Measurements from ENCODE around the gene ECE2. TPM values are rescaled to one million over a fixed set of nuclear protein-coding genes. Genes with fewer than 3 reads are reported as not detected.

Gene ECE2
- total RNA-seq, 1 experiment from 2014 or later: not detected

DNA sequence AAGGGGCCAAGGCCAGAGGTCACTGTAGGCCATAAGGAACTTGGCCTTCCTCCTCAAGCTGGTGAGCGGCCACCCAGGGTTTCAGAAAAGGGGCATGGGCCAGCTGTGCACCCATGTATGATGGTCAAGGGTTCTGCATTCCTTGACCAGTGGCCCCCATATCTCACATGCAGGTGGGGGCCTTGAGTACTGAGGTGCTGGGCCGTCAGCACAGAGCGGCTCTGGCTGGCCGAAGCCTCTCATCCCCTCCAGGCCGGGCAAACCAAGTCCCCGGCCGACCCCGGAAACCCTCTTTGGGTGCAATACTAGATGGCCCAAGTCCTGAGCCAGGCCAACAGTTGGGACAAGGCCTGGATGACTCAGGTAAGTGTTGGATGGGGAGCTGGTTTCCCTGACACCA is 36.6 kb upstream of the ECE2 start:
- Histone ChIP-seq H3K4me1 (ENCODE audit: insufficient read depth, low read length, poor library complexity, severe bottlenecking) (no peaks in the 10 kb centered on the region), H3K27me3 (replicated peaks; ENCODE audit: insufficient read depth, low read depth, low read length, poor library complexity) (no peaks in the 10 kb centered on the region), H3K4me3 (ENCODE audit: low read depth, low read length, poor library complexity, severe bottlenecking) (no peak overlapping the region), H3K9me3 (ENCODE audit: low read depth, low read length, poor library complexity, severe bottlenecking) (no peaks in the 10 kb centered on the region), H3K36me3 (ENCODE audit: insufficient read depth, low read length, poor library complexity, severe bottlenecking) (peaks cover 19% of the 10 kb centered on the region), H3K27ac (ENCODE audit: low read depth, low read length, poor library complexity, severe bottlenecking) (no peak overlapping the region)
- ChIA-PET CTCF (no interaction called here), POLR2A (ENCODE audit: low non-redundant PET) (no interaction called here)
- no TSS peak for BruUV-seq (replicated peaks)
- intact Hi-C loops (cut with micrococcal nuclease; ENCODE audit: unreplicated experiment): no loop called here
- DNase-seq (ENCODE audit: low spot score): no peak
- TF ChIP-seq EZH2 (IDR thresholded peaks at IDR 0.05; ENCODE audit: borderline replicate concordance, low read depth, low read length, poor library complexity, severe bottlenecking) (no peak), CTCF (conservative IDR thresholded peaks at IDR 0.05; ENCODE audit: low read depth, low read length) (no peak)

GRCh38 chr3:184239708-184240107 is 36.1 kb upstream of the ECE2 start:
- Histone ChIP-seq H3K9me3 (ENCODE audit: low read depth, low read length, poor library complexity, severe bottlenecking) (no peaks in the 10 kb centered on the region), H3K36me3 (ENCODE audit: insufficient read depth, low read length, poor library complexity, severe bottlenecking) (peaks cover 24% of the 10 kb centered on the region), H3K4me3 (ENCODE audit: low read depth, low read length, poor library complexity, severe bottlenecking) (no peak overlapping the region), H3K27ac (ENCODE audit: low read depth, low read length, poor library complexity, severe bottlenecking) (no peak overlapping the region), H3K27me3 (replicated peaks; ENCODE audit: insufficient read depth, low read depth, low read length, poor library complexity) (no peaks in the 10 kb centered on the region), H3K4me1 (ENCODE audit: insufficient read depth, low read length, poor library complexity, severe bottlenecking) (no peaks in the 10 kb centered on the region)
- ChIA-PET POLR2A (ENCODE audit: low non-redundant PET) (no interaction called here), CTCF (no interaction called here)
- intact Hi-C loops (cut with micrococcal nuclease; ENCODE audit: unreplicated experiment): no loop called here
- no TSS peak for BruUV-seq (replicated peaks)
- DNase-seq (ENCODE audit: low spot score): no peak
- TF ChIP-seq EZH2 (IDR thresholded peaks at IDR 0.05; ENCODE audit: borderline replicate concordance, low read depth, low read length, poor library complexity, severe bottlenecking) (no peak), CTCF (conservative IDR thresholded peaks at IDR 0.05; ENCODE audit: low read depth, low read length) (no peak)

GRCh38 chr3:184240384-184241140 is 35.3 kb upstream of the ECE2 start:
- Histone ChIP-seq H3K4me3 (ENCODE audit: low read depth, low read length, poor library complexity, severe bottlenecking) (no peak overlapping the region), H3K9me3 (ENCODE audit: low read depth, low read length, poor library complexity, severe bottlenecking) (no peaks in the 10 kb centered on the region), H3K27ac (ENCODE audit: low read depth, low read length, poor library complexity, severe bottlenecking) (no peak overlapping the region), H3K27me3 (replicated peaks; ENCODE audit: insufficient read depth, low read depth, low read length, poor library complexity) (no peaks in the 10 kb centered on the region), H3K36me3 (ENCODE audit: insufficient read depth, low read length, poor library complexity, severe bottlenecking) (peaks cover 32% of the 10 kb centered on the region), H3K4me1 (ENCODE audit: insufficient read depth, low read length, poor library complexity, severe bottlenecking) (no peaks in the 10 kb centered on the region)
- TF ChIP-seq EZH2 (IDR thresholded peaks at IDR 0.05; ENCODE audit: borderline replicate concordance, low read depth, low read length, poor library complexity, severe bottlenecking) (no peak), CTCF (conservative IDR thresholded peaks at IDR 0.05; ENCODE audit: low read depth, low read length) (no peak)
- POLR2A ChIA-PET (ENCODE audit: low non-redundant PET): no interaction called here
- DNase-seq (ENCODE audit: low spot score): peak; percentile 56
- intact Hi-C loops (cut with micrococcal nuclease; ENCODE audit: unreplicated experiment): no loop called here
- CTCF ChIA-PET: interaction anchor here (0.7 to 0.8 kb wide), 2 partner anchors 13 to 346 kb away, joined by 3 to 5 read pairs; no protein-coding TSS in a partner anchor
- no TSS peak for BruUV-seq (replicated peaks)

Measured in A673 (cell line).